Measurements from ENCODE around the gene KLHL2.
"Not testable (repeated sequence)": the region's sequence is repeated elsewhere in the genome, so short reads cannot be mapped to it uniquely, and the experiment has no call there.

GRCh38 chr4:165213404-165213803 is 6.0 kb downstream of the KLHL2 start:
- TF ChIP-seq SPI1 (IDR thresholded peaks at IDR 0.05; ENCODE audit: borderline replicate concordance, low read depth) = not testable (repeated sequence)
- TF ChIP-seq, protein P1, sequence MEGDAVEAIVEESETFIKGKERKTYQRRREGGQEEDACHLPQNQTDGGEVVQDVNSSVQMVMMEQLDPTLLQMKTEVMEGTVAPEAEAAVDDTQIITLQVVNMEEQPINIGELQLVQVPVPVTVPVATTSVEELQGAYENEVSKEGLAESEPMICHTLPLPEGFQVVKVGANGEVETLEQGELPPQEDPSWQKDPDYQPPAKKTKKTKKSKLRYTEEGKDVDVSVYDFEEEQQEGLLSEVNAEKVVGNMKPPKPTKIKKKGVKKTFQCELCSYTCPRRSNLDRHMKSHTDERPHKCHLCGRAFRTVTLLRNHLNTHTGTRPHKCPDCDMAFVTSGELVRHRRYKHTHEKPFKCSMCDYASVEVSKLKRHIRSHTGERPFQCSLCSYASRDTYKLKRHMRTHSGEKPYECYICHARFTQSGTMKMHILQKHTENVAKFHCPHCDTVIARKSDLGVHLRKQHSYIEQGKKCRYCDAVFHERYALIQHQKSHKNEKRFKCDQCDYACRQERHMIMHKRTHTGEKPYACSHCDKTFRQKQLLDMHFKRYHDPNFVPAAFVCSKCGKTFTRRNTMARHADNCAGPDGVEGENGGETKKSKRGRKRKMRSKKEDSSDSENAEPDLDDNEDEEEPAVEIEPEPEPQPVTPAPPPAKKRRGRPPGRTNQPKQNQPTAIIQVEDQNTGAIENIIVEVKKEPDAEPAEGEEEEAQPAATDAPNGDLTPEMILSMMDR (IDR thresholded peaks at IDR 0.05; ENCODE audit: insufficient read depth, low read length) = not testable (repeated sequence)
- TF ChIP-seq, protein P2, sequence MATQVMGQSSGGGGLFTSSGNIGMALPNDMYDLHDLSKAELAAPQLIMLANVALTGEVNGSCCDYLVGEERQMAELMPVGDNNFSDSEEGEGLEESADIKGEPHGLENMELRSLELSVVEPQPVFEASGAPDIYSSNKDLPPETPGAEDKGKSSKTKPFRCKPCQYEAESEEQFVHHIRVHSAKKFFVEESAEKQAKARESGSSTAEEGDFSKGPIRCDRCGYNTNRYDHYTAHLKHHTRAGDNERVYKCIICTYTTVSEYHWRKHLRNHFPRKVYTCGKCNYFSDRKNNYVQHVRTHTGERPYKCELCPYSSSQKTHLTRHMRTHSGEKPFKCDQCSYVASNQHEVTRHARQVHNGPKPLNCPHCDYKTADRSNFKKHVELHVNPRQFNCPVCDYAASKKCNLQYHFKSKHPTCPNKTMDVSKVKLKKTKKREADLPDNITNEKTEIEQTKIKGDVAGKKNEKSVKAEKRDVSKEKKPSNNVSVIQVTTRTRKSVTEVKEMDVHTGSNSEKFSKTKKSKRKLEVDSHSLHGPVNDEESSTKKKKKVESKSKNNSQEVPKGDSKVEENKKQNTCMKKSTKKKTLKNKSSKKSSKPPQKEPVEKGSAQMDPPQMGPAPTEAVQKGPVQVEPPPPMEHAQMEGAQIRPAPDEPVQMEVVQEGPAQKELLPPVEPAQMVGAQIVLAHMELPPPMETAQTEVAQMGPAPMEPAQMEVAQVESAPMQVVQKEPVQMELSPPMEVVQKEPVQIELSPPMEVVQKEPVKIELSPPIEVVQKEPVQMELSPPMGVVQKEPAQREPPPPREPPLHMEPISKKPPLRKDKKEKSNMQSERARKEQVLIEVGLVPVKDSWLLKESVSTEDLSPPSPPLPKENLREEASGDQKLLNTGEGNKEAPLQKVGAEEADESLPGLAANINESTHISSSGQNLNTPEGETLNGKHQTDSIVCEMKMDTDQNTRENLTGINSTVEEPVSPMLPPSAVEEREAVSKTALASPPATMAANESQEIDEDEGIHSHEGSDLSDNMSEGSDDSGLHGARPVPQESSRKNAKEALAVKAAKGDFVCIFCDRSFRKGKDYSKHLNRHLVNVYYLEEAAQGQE (IDR thresholded peaks at IDR 0.05; ENCODE audit: insufficient replicate concordance, low read depth) = not testable (repeated sequence)

Measured in HL-60 (cell line).